H1 (cell line): ENCODE data around the gene ACTG1.

Experiments
- CTCF ChIP-seq, 3 experiments: IDR thresholded peaks; 1 replicate in 2 of 3; 2 replicates in 1 of 3; pipeline versions ENCODE4 v1.5.1 to v1.6.1; 2011; ENCODE audit warnings: low read length in 3 of 3, mild to moderate bottlenecking in 3 of 3, inconsistent platforms in 2 of 3, low read depth in 1 of 3, moderate library complexity in 1 of 3; ENCODE audit not compliant: insufficient read depth in 1 of 3; ENCODE audit errors: control extremely low read depth in 1 of 3
- EZH2 ChIP-seq: fragments of 200-600 bp; sonication (generic); IDR thresholded peaks from 2 replicates; pipeline ENCODE4 v1.7.1; 2012; ENCODE audit warnings: low read depth, mild to moderate bottlenecking, moderate library complexity, low read length, inconsistent platforms; ENCODE audit not compliant: severe bottlenecking
- POLR2AphosphoS5 ChIP-seq: IDR thresholded peaks from 2 replicates; pipeline ENCODE4 v1.6.1; 2011; ENCODE audit warnings: low read depth, low read length
- SAP30 ChIP-seq: fragments of 300-600 bp; sonication (generic); IDR thresholded peaks from 2 replicates; pipeline ENCODE4 v1.7.1; 2012; ENCODE audit warnings: low read length, moderate library complexity, mild to moderate bottlenecking, inconsistent platforms; ENCODE audit not compliant: insufficient read depth, insufficient replicate concordance
- SIN3A ChIP-seq, 2 experiments: IDR thresholded peaks in 1 of 2; conservative IDR thresholded peaks in 1 of 2; 2 replicates each; pipeline ENCODE4 v1.6.1; 2011 to 2012; ENCODE audit warnings: low read length in 2 of 2, improper control_type of control experiment in 1 of 2, low read depth in 1 of 2, mild to moderate bottlenecking in 1 of 2
- TAF1 ChIP-seq: IDR thresholded peaks from 2 replicates; pipeline ENCODE4 v1.6.1; 2011; ENCODE audit warnings: mild to moderate bottlenecking, low read depth, low read length
- USF2 ChIP-seq: IDR thresholded peaks from 2 replicates; pipeline ENCODE4 v1.6.1; 2011; ENCODE audit warnings: low read length, improper control_type of control experiment

GRCh38 chr17:81476097-81476496 is 36.5 kb downstream of the ACTG1 start:
- TF ChIP-seq CTCF (IDR thresholded peaks at IDR 0.05; ENCODE audit: control extremely low read depth in 1 of 3, insufficient read depth in 1 of 3, low read depth in 1 of 3, low read length in 3 of 3) (no peak), EZH2 (no peak), SAP30 (no peak), TAF1 (no peak), SIN3A (conservative IDR thresholded peaks at IDR 0.05 in 1 of 2, IDR thresholded peaks at IDR 0.05 in 1 of 2; ENCODE audit: low read depth in 1 of 2, low read length in 2 of 2) (no peak), POLR2AphosphoS5 (no peak), USF2 (no peak)
